PFSK-1 (cell line): Measurements from ENCODE around the gene DCUN1D3.

Source experiments
- FOXP2 ChIP-seq: optimal IDR thresholded peaks from 2 replicates; pipeline ENCODE3; 2011; ENCODE audit warnings: borderline replicate concordance, control low read depth, inconsistent platforms; ENCODE audit not compliant: insufficient read depth; ENCODE audit errors: extremely low read length, extremely low read depth
- POLR2AphosphoS5 ChIP-seq: IDR thresholded peaks from 2 replicates; pipeline ENCODE4 v1.6.1; 2012; ENCODE audit warnings: low read depth, mild to moderate bottlenecking, control low read depth, low read length, moderate library complexity
- SIN3A ChIP-seq: IDR thresholded peaks from 2 replicates; pipeline ENCODE4 v1.6.1; 2012; ENCODE audit warnings: mild to moderate bottlenecking, low read length, moderate library complexity, borderline replicate concordance; ENCODE audit not compliant: insufficient read depth
- TAF1 ChIP-seq: IDR thresholded peaks from 2 replicates; pipeline ENCODE4 v1.6.1; 2012; ENCODE audit warnings: low read length, control low read depth, borderline replicate concordance; ENCODE audit not compliant: insufficient read depth
- TF ChIP-seq, protein P1 (sequence below), 2 experiments: IDR thresholded peaks; 2 replicates each; pipeline versions ENCODE4 v1.6.1 to v1.8.0; 2011 to 2012; ENCODE audit warnings: low read depth in 2 of 2, low read length in 2 of 2, control low read depth in 1 of 2, inconsistent platforms in 1 of 2, mild to moderate bottlenecking in 1 of 2, moderate library complexity in 1 of 2; ENCODE audit not compliant: insufficient read depth in 1 of 2

The DCUN1D3 gene

DNA sequence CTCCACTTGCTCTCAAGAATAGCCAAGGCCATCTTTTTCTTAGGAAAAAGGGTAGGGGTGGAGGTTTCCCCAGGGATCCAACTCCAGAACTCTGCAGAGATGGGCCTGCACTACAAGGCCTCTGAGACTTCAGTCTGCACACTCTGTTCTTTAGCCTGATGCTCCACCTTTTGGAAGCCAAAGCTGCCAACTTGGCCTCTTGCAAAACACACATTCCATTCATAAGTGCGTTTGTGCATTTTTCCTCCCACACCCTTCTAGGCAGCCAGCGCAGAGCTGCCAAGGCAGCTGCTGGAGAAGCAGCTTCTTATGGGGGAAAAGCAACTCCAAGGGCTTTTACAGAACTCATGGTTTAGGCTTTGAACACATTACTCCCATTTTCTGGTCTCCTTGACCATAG, 48.6 kb downstream of the DCUN1D3 start:
- TF ChIP-seq FOXP2 (no peak), SIN3A (no peak), POLR2AphosphoS5 (no peak), TAF1 (no peak)
- TF ChIP-seq, protein P1, sequence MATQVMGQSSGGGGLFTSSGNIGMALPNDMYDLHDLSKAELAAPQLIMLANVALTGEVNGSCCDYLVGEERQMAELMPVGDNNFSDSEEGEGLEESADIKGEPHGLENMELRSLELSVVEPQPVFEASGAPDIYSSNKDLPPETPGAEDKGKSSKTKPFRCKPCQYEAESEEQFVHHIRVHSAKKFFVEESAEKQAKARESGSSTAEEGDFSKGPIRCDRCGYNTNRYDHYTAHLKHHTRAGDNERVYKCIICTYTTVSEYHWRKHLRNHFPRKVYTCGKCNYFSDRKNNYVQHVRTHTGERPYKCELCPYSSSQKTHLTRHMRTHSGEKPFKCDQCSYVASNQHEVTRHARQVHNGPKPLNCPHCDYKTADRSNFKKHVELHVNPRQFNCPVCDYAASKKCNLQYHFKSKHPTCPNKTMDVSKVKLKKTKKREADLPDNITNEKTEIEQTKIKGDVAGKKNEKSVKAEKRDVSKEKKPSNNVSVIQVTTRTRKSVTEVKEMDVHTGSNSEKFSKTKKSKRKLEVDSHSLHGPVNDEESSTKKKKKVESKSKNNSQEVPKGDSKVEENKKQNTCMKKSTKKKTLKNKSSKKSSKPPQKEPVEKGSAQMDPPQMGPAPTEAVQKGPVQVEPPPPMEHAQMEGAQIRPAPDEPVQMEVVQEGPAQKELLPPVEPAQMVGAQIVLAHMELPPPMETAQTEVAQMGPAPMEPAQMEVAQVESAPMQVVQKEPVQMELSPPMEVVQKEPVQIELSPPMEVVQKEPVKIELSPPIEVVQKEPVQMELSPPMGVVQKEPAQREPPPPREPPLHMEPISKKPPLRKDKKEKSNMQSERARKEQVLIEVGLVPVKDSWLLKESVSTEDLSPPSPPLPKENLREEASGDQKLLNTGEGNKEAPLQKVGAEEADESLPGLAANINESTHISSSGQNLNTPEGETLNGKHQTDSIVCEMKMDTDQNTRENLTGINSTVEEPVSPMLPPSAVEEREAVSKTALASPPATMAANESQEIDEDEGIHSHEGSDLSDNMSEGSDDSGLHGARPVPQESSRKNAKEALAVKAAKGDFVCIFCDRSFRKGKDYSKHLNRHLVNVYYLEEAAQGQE (IDR thresholded peaks at IDR 0.05; ENCODE audit: insufficient read depth in 1 of 2, low read depth in 2 of 2, low read length in 2 of 2), result no peak

DNA sequence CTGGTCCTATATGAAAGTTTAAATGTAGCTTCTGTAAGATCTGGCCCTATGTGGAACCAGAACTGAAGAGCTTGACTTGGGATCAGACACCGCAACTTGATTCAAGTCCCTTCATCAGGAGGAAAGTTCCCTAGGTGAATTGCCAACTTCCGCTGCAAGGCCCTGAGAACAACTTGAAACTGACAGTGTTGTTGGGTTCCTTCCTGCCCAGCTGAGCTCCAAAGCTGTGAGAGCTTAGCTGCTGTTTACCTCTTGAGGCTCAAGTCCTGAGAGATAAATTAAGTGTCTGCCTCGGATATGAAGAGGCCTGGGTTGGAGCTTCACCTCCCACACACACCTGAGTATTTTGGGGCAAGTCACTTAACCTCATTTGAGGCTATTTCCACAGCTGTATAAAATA, 49.2 kb downstream of the DCUN1D3 start:
- TF ChIP-seq FOXP2, result no peak
- TF ChIP-seq TAF1, result no peak
- no peak for TF ChIP-seq SIN3A
- TF ChIP-seq POLR2AphosphoS5, result no peak
- TF ChIP-seq, protein P1 (IDR thresholded peaks at IDR 0.05; ENCODE audit: insufficient read depth in 1 of 2, low read depth in 2 of 2, low read length in 2 of 2), result no peak

- TF ChIP-seq SIN3A (no peak), POLR2AphosphoS5 (no peak), FOXP2 (no peak), TAF1 (no peak)
- TF ChIP-seq, protein P1 (IDR thresholded peaks at IDR 0.05; ENCODE audit: insufficient read depth in 1 of 2, low read depth in 2 of 2, low read length in 2 of 2), result no peak
Measured at GRCh38 chr16:20849589-20850390, 50.4 kb downstream of the DCUN1D3 start.

- no peak for TF ChIP-seq POLR2AphosphoS5
- TF ChIP-seq FOXP2, result no peak
- no peak for TF ChIP-seq TAF1
- TF ChIP-seq, protein P1 (IDR thresholded peaks at IDR 0.05; ENCODE audit: insufficient read depth in 1 of 2, low read depth in 2 of 2, low read length in 2 of 2), result no peak
- TF ChIP-seq SIN3A, result no peak
Measured at GRCh38 chr16:20847550-20847949, 52.6 kb downstream of the DCUN1D3 start.
